Activated T-cell treated with anti-CD3 and anti-CD28 coated beads for 4 hours (primary cell): Measurements from ENCODE around the gene RSRC2.
A peak's percentile ranks its signal among the peaks of the same experiment; 100 is the strongest.
"Not testable (repeated sequence)": the region's sequence is repeated elsewhere in the genome, so short reads cannot be mapped to it uniquely, and the experiment has no call there.

Experiments used
- DNase-seq: peaks from one replicate; pipeline ENCODE4 v3.0.0-alpha.2; 2020

The RSRC2 gene

GRCh38 chr12:122516544-122517361, 10.0 kb downstream of the RSRC2 start:
- no peak for DNase-seq

- DNase-seq, result no peak
These were observed 11.5 kb downstream of the RSRC2 start for GRCh38 chr12:122515275-122515674.

GRCh38 chr12:122513660-122514059, 13.1 kb downstream of the RSRC2 start:
- DNase-seq, result no peak

GRCh38 chr12:122513028-122513427, 13.7 kb downstream of the RSRC2 start:
- DNase-seq, result not testable (repeated sequence)

- no peak for DNase-seq
These were observed 18.6 kb downstream of the RSRC2 start for GRCh38 chr12:122508163-122508562.

- DNase-seq, result no peak
These were observed 20.3 kb downstream of the RSRC2 start for GRCh38 chr12:122506393-122506938.

GRCh38 chr12:122505419-122506051, 21.2 kb downstream of the RSRC2 start:
- no peak for DNase-seq

- no peak for DNase-seq
These were observed 22.7 kb downstream of the RSRC2 start for GRCh38 chr12:122503783-122504590.

- no peak for DNase-seq
These were observed 23.5 kb downstream of the RSRC2 start for GRCh38 chr12:122503147-122503751.

GRCh38 chr12:122501489-122501989, 25.2 kb downstream of the RSRC2 start:
- DNase-seq, result no peak

GRCh38 chr12:122500685-122501488, 25.8 kb downstream of the RSRC2 start, which contains the start of gene ZCCHC8:
ZCCHC8 (minus strand) TSS chr12:122500932; CDS start chr12:122500840, 92 bp downstream.
- peak; percentile 91 for DNase-seq

GRCh38 chr12:122499991-122500684, 26.6 kb downstream of the RSRC2 start:
- peak; percentile 38 for DNase-seq

- no peak for DNase-seq
These were observed 31.5 kb downstream of the RSRC2 start for GRCh38 chr12:122495258-122495657.

GRCh38 chr12:122493222-122493621, 33.5 kb downstream of the RSRC2 start:
- DNase-seq, result not testable (repeated sequence)

GRCh38 chr12:122491991-122492390, 34.7 kb downstream of the RSRC2 start:
- no peak for DNase-seq

- no peak for DNase-seq
These were observed 37.7 kb downstream of the RSRC2 start for GRCh38 chr12:122489038-122489437.

- DNase-seq, result not testable (repeated sequence)
These were observed 38.9 kb downstream of the RSRC2 start for GRCh38 chr12:122487807-122488206.

GRCh38 chr12:122486805-122487426, 39.8 kb downstream of the RSRC2 start:
- no peak for DNase-seq

GRCh38 chr12:122486360-122486759, 40.4 kb downstream of the RSRC2 start:
- DNase-seq, result not testable (repeated sequence)

- not testable (repeated sequence) for DNase-seq
These were observed 42.4 kb downstream of the RSRC2 start for GRCh38 chr12:122484385-122484784.
